ENCODE results near the gene ZFYVE28.
"Not testable (repeated sequence)": the region's sequence is repeated elsewhere in the genome, so short reads cannot be mapped to it uniquely, and the experiment has no call there.

ZFYVE28 gene

DNA sequence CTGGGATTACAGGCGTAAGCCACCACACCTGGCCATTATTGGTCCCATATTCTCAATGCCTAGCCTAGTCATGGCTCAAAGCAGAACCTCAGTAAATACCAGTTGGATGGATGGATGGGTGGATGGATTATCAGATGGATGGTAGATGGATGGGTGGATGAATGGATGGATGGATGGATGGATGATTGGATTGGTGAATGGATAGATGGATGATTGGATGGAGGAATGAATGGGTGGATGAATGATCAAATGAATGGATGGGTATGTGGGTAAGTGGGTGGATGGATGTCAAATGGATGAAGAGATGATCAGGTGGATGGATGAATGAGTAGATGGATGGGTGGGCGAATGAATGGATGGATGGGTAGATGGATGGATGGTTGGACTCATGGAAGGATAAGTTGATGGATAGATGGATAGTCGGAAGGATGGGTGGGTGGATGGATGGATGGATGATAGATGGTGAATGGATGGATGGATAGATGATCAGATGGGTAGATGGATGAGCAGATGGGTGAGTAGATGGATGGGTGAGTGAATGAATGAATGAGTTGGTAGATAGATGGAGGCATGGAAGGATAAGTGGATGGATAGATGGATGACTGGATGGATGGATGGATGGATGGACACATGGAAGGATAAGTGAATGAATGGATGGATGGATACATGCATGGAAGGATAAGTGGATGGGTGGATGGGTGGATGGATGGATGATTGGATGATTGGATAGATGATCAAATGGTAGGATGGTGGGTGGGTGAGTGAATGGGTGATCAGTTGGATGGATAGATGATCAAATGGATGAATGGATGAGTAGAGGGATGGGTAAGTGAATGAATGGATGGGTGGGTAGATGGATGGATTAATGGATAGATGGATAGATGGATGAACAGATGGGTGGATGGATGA lies 28.5 kb upstream of the ZFYVE28 start:
- DNase-seq: no peak

DNA sequence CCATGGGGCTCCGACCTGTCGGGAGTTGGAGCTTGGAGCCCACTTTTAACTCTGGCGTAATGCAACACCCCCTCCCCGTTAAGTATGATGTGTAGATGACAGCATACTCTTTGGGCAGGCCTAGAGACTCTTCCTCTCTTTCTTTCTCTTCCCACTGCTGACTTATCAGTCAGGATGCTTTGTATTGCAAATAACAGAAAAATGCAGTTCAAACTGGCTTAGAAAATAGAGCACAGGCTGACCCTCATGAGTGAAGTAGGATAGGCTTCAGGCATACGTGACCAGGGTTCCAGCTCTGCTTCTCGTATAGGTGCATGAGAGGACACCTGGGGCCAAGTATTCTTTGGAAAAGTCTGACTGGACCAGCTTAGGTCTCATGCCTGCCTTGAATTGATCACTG lies 27.1 kb upstream of the ZFYVE28 start:
- DNase-seq: no peak

DNA sequence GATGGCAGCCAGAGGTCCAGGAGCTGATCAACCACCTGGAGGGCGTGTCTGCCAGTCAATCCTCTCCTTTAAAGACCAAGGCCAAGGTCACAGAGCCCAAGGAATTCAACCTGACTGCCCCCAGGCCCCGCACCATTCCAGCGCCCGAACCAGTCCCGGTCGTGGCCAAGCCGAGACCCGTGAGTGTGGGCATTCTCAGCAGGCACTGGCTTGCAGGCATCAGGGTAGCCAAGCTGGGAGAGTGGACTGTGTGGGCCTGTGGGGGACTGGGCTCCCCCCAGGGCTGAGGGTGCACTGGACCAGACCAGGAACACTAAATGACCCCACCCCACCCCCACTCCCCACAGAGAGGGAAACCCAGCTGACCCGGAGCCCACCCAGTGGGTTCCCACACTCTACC lies 26.7 kb upstream of the ZFYVE28 start:
- DNase-seq: no peak

DNA sequence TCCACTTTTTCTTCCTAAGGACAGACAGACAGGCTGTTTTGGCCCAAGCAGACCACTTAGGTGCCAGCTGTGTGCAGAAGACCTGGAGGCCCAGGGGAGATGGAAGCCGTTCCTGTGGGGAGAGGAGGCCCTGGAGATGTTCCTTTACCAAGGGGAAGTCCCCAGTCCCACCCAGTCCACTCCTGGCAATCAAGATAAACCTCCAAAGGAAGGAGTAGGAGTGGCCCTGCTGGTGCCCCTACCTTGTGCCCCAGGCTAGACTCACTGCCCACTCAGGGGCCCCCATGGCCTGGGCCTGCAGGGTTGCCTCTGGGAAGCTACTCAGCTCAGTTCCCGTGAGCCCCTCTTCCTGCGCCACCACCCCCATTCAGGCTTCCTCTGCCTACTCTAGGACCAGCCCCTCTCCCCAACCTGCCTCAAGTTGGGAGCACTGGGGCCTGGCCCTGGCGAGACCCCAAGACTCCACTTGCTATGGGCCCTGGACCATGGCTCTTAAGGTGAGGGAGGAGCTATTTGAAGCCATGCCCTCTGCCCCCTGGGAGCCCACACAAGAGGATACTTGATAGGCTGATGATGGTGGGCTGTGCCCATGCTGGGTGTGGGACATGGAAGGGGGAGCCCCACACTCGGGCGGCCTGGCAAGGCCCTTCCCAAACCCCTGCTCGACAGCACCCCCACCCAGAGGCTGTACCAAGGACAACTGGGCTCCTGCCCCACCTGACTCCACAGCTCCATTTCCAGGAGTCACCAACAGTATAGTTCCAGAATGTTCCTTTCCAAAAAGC lies 25.7 kb upstream of the ZFYVE28 start:
- DNase-seq: no peak

DNA sequence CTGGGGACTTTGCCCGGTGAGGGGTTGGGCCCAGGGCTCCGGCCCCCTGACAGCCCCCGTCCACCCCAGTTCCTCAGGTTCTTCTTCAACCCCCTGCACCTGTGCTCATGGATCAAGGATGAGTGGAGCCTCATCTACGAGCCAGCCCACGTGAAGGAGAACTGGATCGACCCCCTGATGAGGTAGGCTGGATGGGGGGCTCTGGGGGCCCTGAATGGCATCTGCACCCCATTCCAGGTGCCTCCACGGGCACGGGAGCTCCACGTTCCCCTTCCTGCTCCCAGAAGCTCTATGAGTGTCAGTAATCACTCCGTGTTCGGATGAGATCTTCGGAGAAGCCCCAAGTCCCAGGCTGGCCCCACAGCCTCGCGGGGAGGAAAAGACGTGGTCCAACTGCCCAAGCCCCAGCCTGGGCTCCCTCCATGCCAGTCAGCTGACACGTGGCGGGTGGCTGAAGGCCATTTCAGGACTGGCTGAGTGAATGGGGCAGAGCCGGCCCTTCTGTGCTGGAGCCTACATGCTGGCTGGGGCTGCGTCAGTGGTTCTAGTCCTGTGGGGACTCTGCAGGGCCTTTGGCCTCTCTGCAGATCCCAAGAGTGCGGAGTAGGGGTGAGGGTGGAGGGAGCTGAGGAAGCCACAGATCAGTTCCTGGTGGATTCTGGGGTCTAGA lies 24.8 kb upstream of the ZFYVE28 start:
- DNase-seq: no peak

DNA sequence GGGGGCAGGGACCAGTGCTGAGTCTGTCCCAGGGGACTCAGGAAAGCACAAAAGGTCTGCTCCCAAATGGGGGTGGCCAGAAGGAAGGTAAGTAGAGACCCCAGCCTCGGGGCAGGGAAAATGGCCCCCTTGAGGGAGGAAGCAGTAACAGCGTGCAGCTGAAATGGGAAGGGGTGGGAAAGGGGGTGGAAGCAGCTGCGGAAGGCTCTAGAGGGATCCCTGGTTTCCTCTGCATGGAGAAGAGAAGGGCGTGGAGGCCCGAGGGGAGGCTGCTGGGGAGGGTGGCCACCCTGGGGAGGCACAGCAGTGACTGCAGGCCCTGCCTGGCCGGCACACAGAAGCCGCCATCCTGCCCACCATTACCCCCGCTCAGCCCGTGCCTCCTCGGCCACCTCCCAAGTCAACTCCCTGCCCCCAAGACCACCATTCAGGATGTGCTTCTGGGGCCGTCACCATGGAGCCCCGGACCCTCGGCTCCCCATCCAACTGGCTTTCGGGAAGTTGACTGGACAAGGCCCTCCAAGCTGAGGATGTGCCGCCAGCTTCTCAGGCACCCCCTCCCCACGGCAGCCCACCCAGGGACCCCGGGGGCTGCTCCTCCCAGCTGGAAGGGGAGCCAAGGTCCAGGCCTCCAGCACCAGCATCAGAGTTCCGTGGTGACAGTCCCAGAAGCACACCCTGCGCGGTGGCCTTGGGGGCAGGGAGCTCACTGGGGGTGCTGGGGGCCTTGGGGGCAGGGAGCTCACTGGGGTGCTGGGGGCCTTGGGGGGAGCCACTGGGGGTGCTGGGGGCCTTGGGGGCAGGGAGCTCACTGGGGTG lies 23.9 kb upstream of the ZFYVE28 start:
- no peak for DNase-seq

DNA sequence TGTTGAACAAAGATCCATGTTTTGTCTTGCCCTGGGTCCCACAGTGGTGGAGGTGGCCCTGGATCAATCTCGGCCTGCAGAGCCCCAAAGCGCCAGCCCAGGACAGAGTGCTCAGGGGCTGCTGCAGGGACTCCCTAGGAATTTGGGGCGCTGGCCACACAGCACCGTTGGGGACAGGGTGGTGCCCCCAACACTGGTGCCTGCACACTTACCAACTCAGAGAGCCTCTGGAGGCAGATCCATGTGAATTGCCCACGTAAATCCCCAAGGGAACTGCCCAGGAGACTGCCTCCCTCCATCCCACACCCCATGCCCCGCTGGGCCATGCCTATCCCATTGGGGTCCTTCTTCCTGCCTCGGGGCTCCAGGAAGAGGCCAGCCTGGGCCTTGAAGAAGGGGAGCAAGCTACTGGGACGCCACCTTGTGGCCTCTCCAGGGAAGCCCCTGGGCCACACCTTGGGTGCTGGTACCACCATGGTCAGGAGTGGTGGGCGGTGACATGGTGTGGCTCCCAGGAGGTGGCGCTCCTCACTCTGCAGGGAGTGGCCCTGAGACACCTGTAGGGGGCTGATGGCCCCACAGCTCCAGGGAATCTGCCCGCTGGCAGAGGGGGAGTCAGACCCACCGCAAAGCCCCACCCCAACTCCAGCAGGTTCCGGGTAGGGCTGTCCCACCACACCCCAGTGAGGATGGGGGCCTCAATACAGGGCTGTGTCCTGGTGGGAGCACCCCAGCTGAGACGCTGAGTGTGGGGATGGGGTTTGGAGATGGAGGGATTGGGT lies 23.1 kb upstream of the ZFYVE28 start:
- peak; percentile 68 to 73 for DNase-seq

DNA sequence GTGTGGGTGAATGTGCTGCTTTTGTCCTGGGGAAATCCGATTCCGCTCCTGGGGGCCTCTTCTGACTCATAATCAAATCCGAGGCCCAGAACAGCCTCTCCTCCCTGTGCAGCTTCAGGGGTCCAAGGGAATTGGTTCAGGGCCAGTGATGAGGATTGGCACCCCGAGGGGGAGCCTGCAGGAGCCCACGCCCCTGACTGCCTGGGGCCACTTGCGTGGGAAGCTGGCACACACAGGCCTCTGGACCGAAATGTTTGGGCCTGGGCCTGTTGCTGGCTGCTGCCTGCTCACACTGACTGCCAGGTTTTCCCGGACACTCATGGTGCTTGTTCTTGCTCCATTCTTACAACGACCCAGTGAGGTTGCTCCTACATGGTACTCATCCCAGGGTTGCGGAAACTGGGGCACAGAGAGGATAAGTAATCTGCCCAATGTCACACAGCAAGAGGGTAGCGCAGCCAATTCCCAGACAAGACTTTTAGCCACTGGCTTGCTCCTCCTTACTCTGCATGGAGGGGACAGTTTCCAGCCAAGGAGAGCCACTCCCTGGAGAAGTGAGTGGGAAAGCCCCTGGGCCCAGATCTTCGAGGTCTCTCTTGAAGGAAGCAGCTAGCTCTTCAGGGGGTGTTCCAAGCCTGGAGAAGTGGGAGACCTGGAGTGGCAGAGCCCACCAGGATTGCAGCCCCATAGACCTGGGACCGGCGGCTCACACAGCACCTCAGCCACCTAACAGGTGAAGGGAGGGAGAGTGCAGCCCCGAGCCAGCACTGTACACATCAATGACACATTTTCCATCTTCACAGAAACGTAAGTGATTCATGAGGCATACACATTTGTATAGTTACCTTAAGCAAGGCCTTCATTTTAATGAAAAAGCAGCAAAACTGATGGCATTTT lies 20.6 kb upstream of the ZFYVE28 start:
- no peak for DNase-seq

DNA sequence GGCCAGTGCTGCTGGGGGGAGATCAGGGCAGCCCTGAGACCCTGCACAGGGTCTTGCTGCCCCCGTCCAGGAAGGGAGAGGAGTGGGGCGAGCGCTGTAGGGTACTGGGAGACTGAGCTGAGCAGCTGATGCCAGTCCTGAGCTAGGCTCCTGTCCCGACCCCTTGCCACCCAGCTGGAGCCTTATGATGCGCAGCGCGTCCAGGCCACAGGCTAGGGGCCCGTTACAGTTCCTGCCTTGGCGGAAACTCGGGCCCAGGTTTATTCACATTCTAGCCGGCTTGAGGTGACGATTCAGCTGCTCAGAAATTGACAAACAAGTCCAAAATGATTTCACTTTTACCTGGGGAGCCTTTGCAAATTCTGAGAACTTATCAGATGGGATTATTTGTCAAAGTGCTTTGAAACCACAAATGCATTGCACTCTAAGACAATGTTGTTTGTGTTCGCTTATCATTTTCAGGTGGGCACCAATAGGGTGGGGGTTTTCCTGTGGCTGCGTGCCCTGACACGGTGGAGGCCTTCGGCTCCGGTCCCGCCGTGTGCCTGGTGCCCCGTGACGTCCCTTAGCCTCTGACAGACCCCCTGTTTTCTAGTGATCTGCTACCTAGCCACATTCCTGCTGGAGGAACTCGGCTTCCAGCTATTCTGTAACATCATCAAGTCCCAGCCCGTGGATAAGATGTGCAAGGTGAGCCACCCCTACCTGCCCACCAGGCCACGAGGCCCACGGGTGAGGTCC lies 19.2 kb upstream of the ZFYVE28 start:
- no peak for DNase-seq

DNA sequence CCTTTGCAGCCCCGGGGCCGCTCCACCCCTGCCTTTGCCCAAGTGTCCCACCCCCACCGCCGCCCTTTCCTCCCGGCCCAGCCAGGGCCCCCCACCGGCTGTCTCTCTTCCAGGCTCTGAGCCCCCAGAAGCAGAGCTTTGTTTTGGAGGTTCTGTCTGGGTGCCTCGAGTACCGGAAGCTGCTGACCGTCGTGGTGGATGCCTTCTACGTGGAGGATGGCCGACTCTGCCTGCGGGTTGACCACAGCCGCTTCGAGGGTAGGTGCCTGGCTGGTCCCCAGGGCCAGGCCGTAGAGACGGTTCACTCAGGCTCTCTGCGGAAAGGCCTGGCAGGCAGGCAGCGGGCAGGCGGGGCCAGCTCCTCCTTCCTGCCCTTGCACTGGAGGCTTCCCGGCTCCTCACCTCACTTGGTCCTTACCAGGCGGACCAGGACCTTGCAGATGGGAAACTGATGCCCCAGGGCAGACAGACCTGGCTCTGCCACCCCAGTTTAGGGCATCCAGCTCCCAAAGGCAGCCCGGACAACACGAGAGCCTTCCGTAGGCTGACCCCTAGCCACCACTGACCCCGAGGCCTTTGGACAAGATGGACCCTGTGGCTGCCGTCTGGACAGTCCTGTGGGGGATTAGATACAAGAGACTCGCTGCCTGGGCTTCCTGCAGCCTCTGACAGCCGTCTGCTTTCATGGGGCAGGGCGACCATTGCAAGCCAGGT lies 18.5 kb upstream of the ZFYVE28 start:
- no peak for DNase-seq

DNA sequence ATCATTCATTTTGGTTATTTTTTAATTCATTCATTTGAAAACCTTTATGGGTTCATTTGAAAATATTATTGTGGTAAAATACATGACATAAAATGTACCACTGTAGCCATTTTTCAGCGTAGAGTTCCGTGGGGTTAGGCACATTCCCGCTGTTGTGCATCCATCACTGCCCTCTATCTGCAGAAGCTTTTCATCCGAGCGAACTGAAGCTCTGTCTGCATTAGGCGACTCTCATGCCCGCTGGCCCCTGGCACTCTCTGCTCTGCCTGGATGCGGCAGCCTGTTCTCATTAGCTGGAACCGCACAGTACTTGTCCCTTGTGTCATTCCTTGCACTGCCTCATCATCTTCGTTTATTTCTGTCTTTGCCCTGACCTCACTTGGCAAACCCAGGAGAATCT lies 17.9 kb upstream of the ZFYVE28 start:
- no peak for DNase-seq

DNA sequence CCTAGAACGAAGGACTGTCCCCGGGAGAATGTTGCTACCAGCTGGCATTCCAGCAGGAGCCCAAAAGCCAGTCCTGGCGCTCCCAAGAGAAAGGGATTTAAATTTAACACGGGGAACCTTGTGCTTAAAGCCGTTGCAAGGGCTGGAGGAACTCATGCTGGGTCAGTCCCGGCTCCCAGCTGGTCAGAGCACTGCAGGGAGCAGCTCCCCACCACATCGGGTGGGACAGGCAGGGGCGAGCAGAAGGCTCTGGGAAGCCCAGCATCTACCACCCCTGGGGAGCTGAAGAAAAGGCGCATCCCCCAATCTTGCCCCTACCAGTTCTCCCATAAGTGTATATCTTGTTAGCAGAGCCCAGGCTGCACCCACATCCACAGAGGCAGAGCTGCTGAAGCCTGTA lies 16.0 kb upstream of the ZFYVE28 start:
- DNase-seq: no peak

DNA sequence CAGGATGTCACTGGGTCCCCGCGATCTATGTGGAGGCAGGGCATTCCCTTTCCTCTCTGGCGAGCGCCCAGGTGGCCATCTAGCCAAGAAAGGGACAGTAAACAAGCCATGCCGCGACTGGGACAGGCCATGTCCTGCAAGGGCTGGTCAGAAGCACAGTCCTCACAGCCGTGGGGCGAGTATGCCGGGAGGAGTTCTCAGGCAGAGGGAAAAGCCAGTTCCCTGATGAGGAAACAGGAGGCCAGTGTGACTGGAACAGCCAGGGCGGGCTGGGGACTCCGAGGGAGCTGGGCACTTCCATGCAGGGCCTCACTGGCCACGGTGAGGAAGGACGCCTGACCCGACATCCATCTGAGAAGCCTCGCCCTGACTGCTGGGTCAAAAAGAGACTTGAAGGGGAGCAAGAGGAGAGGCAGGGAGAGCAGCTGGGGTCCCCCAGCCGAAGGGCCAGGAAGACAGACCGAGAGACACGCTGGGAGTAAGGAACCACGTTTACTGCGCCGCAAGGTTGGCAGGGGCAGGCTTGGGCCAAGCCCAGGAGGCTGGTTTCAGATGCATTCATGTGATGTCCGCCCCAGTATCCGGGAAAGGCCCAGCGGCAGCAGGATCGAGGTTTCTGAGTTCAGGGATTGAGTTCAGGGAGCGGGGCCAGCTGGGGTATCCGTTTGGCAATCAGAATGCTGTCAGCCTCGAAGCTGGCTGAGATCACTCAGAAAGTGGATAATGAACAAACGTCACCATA lies 15.3 kb upstream of the ZFYVE28 start:
- no peak for DNase-seq

DNA sequence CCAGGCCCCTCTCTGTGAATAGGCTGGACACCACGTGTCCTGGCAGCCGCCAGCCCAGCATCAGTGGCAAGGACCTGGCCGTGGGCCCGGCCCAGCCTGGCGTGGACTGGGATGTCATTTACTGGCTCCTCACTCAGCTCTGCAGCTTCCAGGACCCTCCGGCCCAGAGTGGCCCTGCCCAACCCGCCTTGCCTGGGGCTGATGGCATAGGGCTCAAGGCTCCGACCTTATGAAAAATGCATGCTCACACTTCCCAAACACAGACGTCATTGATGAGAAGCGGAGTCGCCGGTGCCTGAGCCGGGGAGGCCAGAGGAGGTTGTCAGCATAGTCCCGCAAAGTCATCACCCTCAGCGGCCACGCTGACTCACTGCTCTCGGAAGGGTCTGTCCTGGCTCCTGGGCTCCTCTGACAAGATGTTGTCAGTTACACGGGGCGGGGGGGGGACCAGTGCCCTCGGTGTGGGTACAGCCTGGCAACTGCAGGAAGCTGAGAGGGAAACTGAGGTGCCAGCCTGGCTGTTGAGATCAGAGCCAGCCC lies 14.6 kb upstream of the ZFYVE28 start:
- no peak for DNase-seq

DNA sequence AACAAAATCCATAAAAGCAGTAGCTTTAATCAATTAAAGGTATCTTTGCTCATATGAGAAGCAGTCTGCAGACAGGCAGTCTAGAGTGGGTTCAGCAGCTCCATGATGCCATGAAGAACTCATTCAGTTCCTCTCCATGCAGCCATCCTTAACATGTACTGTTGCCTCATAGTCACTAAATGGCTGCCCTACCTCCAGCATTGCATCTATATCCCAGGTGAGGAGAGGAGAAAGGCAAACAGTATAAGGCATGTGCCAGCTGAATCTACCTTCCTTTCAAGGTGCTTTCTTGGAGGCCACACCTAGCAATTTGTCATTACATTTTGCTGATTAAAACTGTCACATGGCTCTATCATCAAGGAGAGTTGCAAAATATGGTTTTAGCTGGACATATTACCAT lies 13.6 kb upstream of the ZFYVE28 start:
- DNase-seq: no peak

DNA sequence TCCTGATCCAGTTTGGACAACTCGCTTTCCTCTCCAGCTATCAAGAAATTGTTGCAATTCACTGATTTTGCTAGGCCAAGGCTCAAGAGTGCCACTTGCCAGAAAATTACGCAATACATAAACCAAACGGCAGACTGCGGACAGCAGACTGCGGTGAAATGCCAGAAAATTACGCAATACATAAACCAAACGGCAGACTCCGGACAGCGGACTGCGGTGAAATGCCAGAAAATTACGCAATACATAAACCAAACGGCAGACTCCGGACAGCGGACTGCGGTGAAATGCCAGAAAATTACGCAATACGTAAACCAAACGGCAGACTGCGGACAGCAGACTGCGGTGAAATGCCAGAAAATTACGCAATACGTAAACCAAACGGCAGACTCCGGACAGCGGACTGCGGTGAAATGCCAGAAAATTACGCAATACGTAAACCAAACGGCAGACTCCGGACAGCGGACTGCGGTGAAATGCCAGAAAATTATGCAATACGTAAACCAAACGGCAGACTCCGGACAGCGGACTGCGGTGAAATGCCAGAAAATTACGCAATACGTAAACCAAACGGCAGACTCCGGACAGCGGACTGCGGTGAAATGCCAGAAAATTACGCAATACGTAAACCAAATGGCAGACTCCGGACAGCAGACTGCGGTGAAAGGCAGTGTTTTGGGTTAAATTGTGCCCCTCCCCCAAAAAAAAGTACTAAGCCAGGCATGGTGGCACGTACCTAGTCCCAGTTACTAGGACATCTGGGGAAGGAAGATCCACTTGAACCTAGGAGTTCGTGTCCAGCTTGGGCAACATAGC lies 11.7 kb upstream of the ZFYVE28 start:
- not testable (repeated sequence) for DNase-seq

DNA sequence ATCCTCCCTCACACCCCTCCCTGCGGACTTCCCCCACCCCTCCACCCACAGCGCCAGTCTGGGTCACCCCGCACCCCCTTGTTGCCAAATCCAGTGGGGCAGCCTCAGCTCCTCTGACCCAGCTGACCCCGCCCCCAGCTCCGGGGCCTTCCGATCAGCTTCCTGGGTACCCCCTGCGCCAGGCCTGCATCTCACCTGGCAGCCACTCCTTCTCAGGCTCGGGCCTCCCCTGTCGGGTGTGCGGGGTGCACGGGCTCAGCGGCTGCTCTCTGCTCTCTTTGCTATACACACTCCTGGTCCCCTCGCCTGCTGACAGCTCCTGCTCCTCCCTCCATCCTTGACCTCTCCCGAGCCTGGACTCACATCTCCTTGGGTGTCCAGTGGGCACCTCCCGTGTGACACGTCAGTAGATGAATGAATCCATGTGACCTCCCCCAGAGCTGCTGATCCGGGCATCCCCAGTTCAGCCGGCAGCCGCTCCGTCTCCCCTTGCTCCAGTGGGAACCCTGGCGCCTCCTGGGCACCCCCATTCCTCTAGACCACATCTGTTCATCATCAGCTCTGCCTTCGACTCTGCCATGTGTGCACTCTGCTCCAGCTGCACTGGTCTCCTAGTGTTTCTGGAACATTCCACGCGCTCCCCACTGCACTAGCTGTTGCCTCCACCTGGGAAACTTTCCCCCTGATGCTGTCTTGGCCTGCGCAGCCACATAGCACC lies 10.2 kb upstream of the ZFYVE28 start:
- no peak for DNase-seq

All from Kasumi-1 (cell line).